Stimulated activated CD4-positive, alpha-beta T cell treated with anti-CD3 and anti-CD28 coated beads, Interleukin-12 subunit alpha, Interleukin-12 subunit beta, amount 100 ng/mL, for 48 hours (primary cell): ENCODE measurements around the gene SELENOO.
"Not testable (repeated sequence)": the region's sequence is repeated elsewhere in the genome, so short reads cannot be mapped to it uniquely, and the experiment has no call there.

Source experiments
- DNase-seq, 3 donors: peaks; one replicate each; pipeline ENCODE4 v3.0.0-alpha.2; 2020; ENCODE audit warnings: low read depth in 2 of 3, low spot score in 1 of 3

The SELENOO gene, protein sequence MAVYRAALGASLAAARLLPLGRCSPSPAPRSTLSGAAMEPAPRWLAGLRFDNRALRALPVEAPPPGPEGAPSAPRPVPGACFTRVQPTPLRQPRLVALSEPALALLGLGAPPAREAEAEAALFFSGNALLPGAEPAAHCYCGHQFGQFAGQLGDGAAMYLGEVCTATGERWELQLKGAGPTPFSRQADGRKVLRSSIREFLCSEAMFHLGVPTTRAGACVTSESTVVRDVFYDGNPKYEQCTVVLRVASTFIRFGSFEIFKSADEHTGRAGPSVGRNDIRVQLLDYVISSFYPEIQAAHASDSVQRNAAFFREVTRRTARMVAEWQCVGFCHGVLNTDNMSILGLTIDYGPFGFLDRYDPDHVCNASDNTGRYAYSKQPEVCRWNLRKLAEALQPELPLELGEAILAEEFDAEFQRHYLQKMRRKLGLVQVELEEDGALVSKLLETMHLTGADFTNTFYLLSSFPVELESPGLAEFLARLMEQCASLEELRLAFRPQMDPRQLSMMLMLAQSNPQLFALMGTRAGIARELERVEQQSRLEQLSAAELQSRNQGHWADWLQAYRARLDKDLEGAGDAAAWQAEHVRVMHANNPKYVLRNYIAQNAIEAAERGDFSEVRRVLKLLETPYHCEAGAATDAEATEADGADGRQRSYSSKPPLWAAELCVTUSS

GRCh38 chr22:50200461-50201190 lies at the start of gene SELENOO:
Gene SELENOO, plus strand, starts transcription at chr22:50201011. Its CDS starts 26 bp downstream, at chr22:50201037.
- DNase-seq, result peak; percentile 83 to 94 (median 84)

GRCh38 chr22:50151571-50152537 lies 49.0 kb upstream of the SELENOO start:
- no peak for DNase-seq

DNA sequence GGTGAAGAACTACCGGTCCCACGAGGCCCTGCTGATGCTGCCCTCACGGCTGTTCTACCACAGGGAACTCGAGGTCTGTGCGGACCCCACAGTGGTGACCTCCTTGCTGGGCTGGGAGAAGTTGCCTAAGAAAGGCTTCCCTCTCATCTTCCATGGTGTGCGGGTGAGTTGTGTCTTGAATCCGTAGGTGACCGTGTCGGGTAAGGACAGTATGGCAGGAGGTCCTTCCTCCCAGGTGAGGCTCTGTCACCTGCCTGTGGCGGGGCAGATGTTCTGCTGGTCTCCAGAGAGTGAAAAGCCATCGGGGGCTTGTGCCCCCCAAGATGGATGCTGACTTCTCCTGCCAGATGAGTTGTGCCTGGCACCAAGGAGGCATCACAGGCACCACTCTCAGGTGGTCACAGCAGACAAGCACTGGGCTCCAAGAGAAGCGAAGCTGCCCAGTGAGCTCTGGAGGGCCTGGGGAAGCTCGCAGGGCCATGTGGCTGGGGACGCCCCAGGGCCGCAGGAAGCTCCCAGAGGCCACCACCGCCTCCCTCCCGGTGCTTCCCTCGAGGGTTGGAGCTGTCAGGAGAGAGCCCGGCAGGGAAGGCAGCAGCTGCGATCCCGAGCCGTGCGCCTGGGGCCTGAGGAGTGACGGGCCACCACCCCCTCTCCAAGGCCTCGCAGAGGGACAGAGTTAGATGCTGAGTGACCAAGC lies 47.6 kb upstream of the SELENOO start:
- no peak for DNase-seq

GRCh38 chr22:50153756-50154140 lies 47.1 kb upstream of the SELENOO start:
- DNase-seq, result no peak

DNA sequence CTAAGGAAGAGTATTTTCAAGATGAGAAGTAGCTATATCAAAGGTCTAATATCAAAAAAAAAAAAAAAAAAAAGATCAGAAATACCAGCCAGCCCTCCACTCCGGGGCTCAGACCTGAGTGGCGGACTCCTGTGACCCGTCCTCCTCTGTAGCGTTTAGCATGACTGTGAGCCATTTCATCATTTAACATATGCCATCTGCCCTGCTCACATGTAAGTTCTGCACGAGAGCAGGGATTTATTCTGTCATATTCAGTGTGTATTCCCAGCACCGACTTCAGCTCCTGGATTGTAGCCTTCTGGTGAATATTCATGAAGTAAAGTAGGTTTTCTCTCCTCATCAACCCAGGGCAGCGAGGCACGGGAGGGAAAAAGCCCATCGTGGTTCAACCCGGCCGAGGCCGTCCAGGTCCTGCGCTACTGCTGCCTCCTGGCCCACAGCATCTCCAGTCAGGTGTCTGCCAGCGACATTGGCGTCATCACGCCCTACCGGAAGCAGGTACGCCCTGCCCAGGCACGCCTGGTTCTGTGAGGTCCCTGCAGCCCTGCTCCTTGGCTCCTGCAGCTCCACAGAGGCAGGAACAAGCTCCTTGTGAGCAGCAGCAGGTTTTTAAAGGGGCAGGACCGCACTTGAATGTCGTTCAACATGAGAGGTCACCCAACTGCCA lies 43.0 kb upstream of the SELENOO start:
- no peak for DNase-seq

- no peak for DNase-seq
Observed at GRCh38 chr22:50160947-50161346, 39.9 kb upstream of the SELENOO start.

DNA sequence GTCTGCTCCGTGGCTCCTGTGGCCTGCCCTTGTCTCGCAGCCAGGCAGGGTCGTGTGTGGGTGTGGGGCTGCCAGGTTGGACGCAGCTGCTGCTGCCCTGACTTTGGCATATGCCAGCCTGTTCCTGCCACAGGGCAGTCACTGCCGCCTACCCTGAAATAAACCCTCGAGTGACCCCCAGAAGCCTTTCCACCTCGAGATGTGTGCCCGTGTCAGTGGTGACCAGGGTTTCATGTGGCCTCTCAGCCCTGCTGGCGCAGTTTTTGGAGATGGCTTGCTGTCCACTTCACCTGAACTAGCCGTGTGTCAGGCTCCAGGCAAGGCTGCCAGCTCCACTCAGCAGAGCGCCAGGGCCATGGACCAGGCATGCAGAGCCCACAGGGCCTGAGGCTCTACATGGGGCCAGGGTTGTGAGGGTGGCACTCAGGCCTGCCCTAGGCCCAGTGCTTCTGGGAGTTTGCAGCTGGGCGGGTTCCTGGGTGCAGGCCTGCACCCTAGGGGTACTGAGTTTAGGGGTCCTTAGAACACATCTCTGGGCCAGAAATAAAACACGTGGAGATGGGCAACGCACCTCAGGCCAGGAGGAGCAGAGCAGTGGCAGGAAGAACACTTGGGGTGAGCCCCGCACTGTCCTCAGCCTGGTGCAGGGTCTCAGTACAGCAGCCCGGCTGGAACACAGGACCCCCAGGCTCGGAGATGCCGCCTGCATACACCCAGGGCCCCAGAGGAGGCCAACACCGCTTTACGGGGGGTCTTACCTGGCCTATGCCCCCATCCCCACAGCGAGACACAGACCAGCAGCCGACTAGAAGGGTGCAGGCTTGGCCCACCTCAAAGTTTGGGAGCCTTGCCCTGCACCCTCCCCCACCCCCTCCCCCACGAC lies 39.1 kb upstream of the SELENOO start:
- DNase-seq, result no peak

GRCh38 chr22:50162391-50162956 lies 38.3 kb upstream of the SELENOO start:
- no peak for DNase-seq

GRCh38 chr22:50165436-50166123 lies 35.2 kb upstream of the SELENOO start:
- DNase-seq, result no peak

DNA sequence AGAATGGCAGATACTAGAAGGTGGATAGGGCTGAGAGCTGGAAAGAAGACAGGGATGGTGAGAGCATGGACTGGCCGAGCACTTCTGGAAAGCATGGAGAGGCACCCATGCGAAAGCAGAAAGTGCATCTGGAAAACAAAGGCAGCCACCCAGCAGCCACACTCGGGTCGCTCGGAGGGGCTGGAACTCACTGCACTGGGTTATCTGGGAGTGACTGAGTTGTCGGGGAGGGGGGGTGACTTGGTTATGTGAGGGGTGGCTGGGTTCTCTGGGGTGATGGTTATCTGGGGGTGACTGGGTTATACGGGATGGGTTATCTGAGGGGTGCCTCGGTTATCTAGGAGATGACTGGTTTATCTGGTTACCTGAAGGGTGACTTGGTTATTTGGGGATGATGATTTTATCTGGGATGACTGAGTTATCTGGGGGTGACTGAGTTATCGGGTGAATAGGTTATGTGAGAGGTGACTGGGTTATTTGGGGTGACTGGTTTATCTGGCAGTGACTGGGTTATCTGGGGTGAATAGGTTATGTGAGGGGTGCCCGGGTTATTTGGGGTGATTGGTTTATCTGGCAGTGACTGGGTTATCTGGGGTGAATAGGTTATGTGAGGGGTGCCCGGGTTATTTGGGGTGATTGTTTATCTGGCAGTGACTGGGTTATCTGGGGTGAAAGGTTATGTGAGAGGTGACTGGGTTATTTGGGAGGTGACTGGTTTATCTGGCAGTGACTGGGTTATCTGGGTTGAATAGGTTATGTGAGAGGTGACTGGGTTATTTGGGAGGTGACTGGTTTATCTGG lies 32.9 kb upstream of the SELENOO start:
- no peak for DNase-seq

DNA sequence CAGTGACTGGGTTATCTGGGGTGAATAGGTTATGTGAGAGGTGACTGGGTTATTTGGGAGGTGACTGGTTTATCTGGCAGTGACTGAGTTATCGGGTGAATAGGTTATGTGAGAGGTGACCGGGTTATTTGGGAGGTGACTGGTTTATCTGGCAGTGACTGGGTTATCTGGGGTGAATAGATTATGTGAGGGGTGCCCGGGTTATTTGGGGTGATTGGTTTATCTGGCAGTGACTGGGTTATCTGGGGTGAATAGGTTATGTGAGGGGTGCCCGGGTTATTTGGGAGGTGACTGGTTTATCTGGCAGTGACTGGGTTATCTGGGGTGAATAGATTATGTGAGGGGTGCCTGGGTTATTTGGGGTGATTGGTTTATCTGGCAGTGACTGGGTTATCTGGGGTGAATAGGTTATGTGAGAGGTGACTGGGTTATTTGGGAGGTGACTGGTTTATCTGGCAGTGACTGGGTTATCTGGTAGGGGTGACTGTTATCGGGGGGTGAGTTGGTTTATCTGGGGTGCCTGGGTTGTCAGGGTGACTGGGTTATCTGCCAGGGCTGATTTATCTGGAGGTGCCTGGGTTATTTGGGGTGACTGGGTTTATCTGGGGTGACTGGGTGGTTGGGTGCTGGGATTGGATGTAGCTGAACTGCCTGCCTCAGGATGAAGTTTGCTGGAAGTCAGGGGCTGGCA lies 32.2 kb upstream of the SELENOO start:
- DNase-seq, result not testable (repeated sequence)

DNA sequence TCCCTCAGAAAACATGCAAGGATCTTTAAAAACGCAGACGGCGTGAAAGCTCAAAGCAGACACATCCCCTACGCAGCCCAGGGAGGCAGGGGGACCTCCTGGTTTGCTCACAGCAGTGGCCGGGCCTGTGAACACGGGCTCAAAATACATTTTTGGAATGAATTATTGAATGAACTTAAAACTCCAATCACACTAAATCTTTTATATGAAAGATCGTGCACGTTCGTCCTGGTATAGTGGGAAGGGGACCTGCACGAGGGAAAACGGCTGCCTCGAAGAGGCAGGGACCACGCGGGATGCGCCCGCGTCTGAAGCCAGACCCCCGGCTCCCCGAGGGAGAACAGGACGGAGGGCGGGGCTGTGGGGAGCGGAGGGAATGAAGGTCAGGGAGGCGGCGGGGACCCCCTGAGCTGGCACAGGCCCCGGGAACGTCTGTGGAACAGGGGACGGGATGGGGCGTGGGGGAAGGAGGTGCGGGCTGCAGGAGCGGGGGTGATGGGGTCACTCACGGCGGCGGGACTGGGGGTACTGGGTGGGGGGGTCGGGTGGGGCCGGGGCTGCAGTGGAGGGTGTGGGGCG lies 31.5 kb upstream of the SELENOO start:
- no peak for DNase-seq

DNA sequence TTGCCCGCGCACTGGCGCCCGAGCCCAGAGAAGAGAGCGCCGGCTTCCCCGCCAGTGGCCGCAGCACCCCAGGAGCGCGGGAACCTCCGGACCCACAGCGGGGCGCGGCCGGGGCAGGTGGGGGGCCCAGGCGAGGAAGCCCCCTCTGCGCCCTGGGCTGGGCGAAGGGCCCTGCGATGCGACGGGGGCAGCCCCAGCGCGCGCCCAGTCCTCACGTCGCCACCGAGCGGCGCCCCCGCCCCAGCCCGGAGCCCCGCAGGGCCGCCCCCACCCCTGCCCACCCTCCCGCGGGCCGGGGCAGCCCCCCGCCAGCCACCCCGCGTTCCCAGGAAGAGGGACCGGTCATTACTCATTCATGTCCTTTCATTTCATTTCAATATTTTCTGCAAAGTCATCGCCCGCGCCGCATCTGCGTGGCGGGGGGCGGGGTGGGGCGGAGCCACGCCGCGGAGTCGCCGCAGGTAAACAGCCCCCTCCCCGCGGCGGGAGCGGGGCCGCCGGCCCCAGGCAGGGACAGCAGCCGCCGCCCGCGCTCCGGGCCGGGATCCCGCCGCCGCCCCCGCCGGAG lies 31.0 kb upstream of the SELENOO start:
- peak in 2 of 3 donors; percentile 42 to 50 for DNase-seq

- no peak for DNase-seq
Observed at GRCh38 chr22:50170453-50171318, 30.1 kb upstream of the SELENOO start, which contains the start of gene PANX2. Gene PANX2, plus strand, starts transcription at chr22:50170731. Its CDS starts 0 bp downstream, at chr22:50170731.
